Measurements from ENCODE around the gene PCID2. TPM values are rescaled to one million over a fixed set of nuclear protein-coding genes. Genes with fewer than 3 reads are reported as not detected.

PCID2 gene
- total RNA-seq, 1 donor from 2014 or later = 61.1 TPM

- DNase-seq (ENCODE audit: low read depth) (no peak), FAIRE-seq (no peak)
- no peak for TF ChIP-seq CTCF (IDR thresholded peaks at IDR 0.05; ENCODE audit: insufficient read depth, low read length, severe bottlenecking)
- no peak overlapping the region for H3K4me3 ChIP-seq (ENCODE audit: low read depth, low read length)
- H3K27me3 ChIP-seq (ENCODE audit: control insufficient read depth, insufficient read depth, low read length) = no peaks in the 10 kb centered on the region
- H3K36me3 ChIP-seq (ENCODE audit: control insufficient read depth, insufficient read depth, low read length) = no peaks in the 10 kb centered on the region
These were observed 65.6 kb downstream of the PCID2 start for GRCh38 chr13:113142876-113143275.

GRCh38 chr13:113141601-113141970 lies 66.9 kb downstream of the PCID2 start:
- Histone ChIP-seq H3K36me3 (ENCODE audit: control insufficient read depth, insufficient read depth, low read length) (no peaks in the 10 kb centered on the region), H3K4me3 (ENCODE audit: low read depth, low read length) (no peak overlapping the region), H3K27me3 (ENCODE audit: control insufficient read depth, insufficient read depth, low read length) (no peaks in the 10 kb centered on the region)
- FAIRE-seq (no peak), DNase-seq (ENCODE audit: low read depth) (no peak)
- no peak for TF ChIP-seq CTCF (IDR thresholded peaks at IDR 0.05; ENCODE audit: insufficient read depth, low read length, severe bottlenecking)

- no peak for DNase-seq (ENCODE audit: low read depth)
These were observed 67.5 kb downstream of the PCID2 start for GRCh38 chr13:113140677-113141600.

DNA sequence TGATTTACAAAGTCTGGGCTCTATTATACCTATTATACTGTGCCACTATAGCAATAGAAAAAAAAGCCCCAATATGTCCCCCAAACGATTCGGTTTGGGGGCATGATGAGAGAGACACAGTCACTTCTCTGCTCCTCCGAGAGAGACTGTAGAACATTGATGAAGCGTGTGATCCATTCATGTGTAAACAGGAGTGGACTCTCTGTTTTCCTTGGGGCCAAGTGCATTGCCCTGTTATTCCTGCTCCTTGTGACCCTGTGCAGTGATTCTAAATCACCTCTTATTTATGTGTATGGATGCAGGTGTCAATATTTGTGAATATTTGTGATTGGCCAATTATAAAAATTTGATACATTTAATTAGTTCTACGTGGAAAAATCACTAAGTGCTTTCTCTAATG lies 68.9 kb downstream of the PCID2 start:
- H3K27me3 ChIP-seq (ENCODE audit: control insufficient read depth, insufficient read depth, low read length) = no peaks in the 10 kb centered on the region
- H3K36me3 ChIP-seq (ENCODE audit: control insufficient read depth, insufficient read depth, low read length) = no peaks in the 10 kb centered on the region
- H3K4me3 ChIP-seq (ENCODE audit: low read depth, low read length) = no peak overlapping the region
- no peak for TF ChIP-seq CTCF (IDR thresholded peaks at IDR 0.05; ENCODE audit: insufficient read depth, low read length, severe bottlenecking)
- DNase-seq (ENCODE audit: low read depth) (no peak), FAIRE-seq (no peak)

More at GRCh38 chr13:113140677-113141600, 67.5 kb downstream of the PCID2 start:
- no peaks in the 10 kb centered on the region for H3K36me3 ChIP-seq (ENCODE audit: control insufficient read depth, insufficient read depth, low read length)
- no peaks in the 10 kb centered on the region for H3K27me3 ChIP-seq (ENCODE audit: control insufficient read depth, insufficient read depth, low read length)
- no peak overlapping the region for H3K4me3 ChIP-seq (ENCODE audit: low read depth, low read length)
- no peak for TF ChIP-seq CTCF (IDR thresholded peaks at IDR 0.05; ENCODE audit: insufficient read depth, low read length, severe bottlenecking)
- FAIRE-seq = no peak

GRCh38 chr13:113138792-113139551 lies 69.5 kb downstream of the PCID2 start:
- no peak for TF ChIP-seq CTCF (IDR thresholded peaks at IDR 0.05; ENCODE audit: insufficient read depth, low read length, severe bottlenecking)
- H3K27me3 ChIP-seq (ENCODE audit: control insufficient read depth, insufficient read depth, low read length) = no peaks in the 10 kb centered on the region
- FAIRE-seq = no peak

More at GRCh38 chr13:113138792-113139551, 69.5 kb downstream of the PCID2 start:
- no peak overlapping the region for H3K4me3 ChIP-seq (ENCODE audit: low read depth, low read length)
- H3K36me3 ChIP-seq (ENCODE audit: control insufficient read depth, insufficient read depth, low read length) = no peaks in the 10 kb centered on the region
- no peak for DNase-seq (ENCODE audit: low read depth)

All from bronchial epithelial cell (primary cell).